Endothelial cell of umbilical vein (primary cell): ENCODE results near the gene IRF9. TPM values are rescaled to one million over a fixed set of nuclear protein-coding genes. Genes with fewer than 3 reads are reported as not detected.

Experiments used
- BruUV-seq: library from RNA; stranded (reverse); fragments of 400-500 nt; replicated peaks from 2 replicates; lab custom pipeline; 2021; lab: Mats Ljungman, UMichigan
- CTCF ChIA-PET: fragments of 300-600, 350-600 bp; sonication (Branson Sonifier 250); formaldehyde crosslinking; loops from one replicate; lab custom pipeline; 2021; ENCODE audit warnings: antibody characterized with exemption, inconsistent platforms; lab: Charles Lee
- POLR2A ChIA-PET: fragments of 300-600, 350-600 bp; sonication (Branson Sonifier 250); formaldehyde crosslinking; loops from one replicate; lab custom pipeline; 2021; ENCODE audit warnings: antibody characterized with exemption, inconsistent platforms; lab: Charles Lee
- DNase-seq: peaks from one replicate; pipeline ENCODE4 v3.0.0-alpha.2; 2011; ENCODE audit warnings: low read depth, low spot score
- FAIRE-seq: peaks from 2 replicates; lab custom pipeline; 2011; peaks lifted over from hg19 to GRCh38; lab: Jason Lieb, UNC
- H2AFZ ChIP-seq: 2 replicates; pipeline ENCODE4 v1.6.0; 2012; ENCODE audit warnings: low read depth, low read length, control low read depth, inconsistent platforms
- H3K27ac ChIP-seq: 2 replicates; pipeline ENCODE4 v1.5.1; 2011; ENCODE audit warnings: low read depth, mild to moderate bottlenecking, control low read depth, low read length, moderate library complexity; ENCODE audit not compliant: insufficient read depth
- H3K27me3 ChIP-seq, 2 experiments: 2 replicates each; pipeline versions ENCODE4 v1.6.0 to v1.6.1; 2011; ENCODE audit warnings: low read length in 2 of 2, mixed read lengths in 1 of 2; ENCODE audit not compliant: control insufficient read depth in 2 of 2, insufficient read depth in 2 of 2
- H3K36me3 ChIP-seq, 2 experiments: 2 replicates in 1 of 2; 3 replicates in 1 of 2; pipeline ENCODE4 v1.5.1; 2011; ENCODE audit warnings: low read length in 2 of 2, mild to moderate bottlenecking in 1 of 2, moderate library complexity in 1 of 2; ENCODE audit not compliant: control insufficient read depth in 2 of 2, insufficient read depth in 2 of 2; ENCODE audit errors: extremely low read depth in 1 of 2
- H3K4me1 ChIP-seq: 3 replicates; pipeline ENCODE4 v1.5.1; 2011; ENCODE audit warnings: mild to moderate bottlenecking, low read length; ENCODE audit not compliant: control insufficient read depth, insufficient read depth; ENCODE audit errors: extremely low read depth
- H3K4me2 ChIP-seq: 2 replicates; pipeline ENCODE4 v1.6.1; 2011; ENCODE audit warnings: low read length, control low read depth, mixed read lengths; ENCODE audit not compliant: insufficient read depth
- H3K4me3 ChIP-seq, 3 experiments: fragments of 200-600 bp in 1 of 3; sonication (generic), shearing (Covaris generic) in 1 of 3; replicated peaks in 1 of 3; 2 replicates each; pipeline ENCODE4 v1.5.1; 2011 to 2016; ENCODE audit warnings: control low read depth in 3 of 3, low read length in 3 of 3, mild to moderate bottlenecking in 2 of 3, inconsistent platforms in 1 of 3, low read depth in 1 of 3, moderate library complexity in 1 of 3; ENCODE audit not compliant: insufficient read depth in 1 of 3
- H3K79me2 ChIP-seq: 2 replicates; pipeline ENCODE4 v1.6.0; 2012; ENCODE audit warnings: low read length, inconsistent platforms; ENCODE audit not compliant: control insufficient read depth, insufficient read depth
- H3K9ac ChIP-seq: replicated peaks from 2 replicates; pipeline ENCODE3; 2011; ENCODE audit warnings: low read length, control low read depth; ENCODE audit not compliant: insufficient read depth; ENCODE audit errors: extremely low read depth
- H3K9me1 ChIP-seq: replicated peaks from 3 replicates; pipeline ENCODE4 v1.6.0; 2011; ENCODE audit warnings: mild to moderate bottlenecking, low read length; ENCODE audit not compliant: control insufficient read depth, insufficient read depth; ENCODE audit errors: extremely low read depth
- H3K9me3 ChIP-seq: replicated peaks from 2 replicates; pipeline ENCODE4 v1.5.1; 2012; ENCODE audit warnings: low read length, inconsistent platforms; ENCODE audit not compliant: control insufficient read depth, insufficient read depth
- H4K20me1 ChIP-seq: replicated peaks from 2 replicates; pipeline ENCODE3; 2011; ENCODE audit warnings: mild to moderate bottlenecking, low read length; ENCODE audit not compliant: control insufficient read depth, insufficient read depth; ENCODE audit errors: extremely low read depth
- CTCF ChIP-seq, 2 donors: IDR thresholded peaks; 1 replicate in 1 of 2; 2 replicates in 1 of 2; pipeline ENCODE4 v1.5.1; 2011; ENCODE audit warnings: low read length in 2 of 2, mild to moderate bottlenecking in 2 of 2, moderate library complexity in 2 of 2, control low read depth in 1 of 2, inconsistent platforms in 1 of 2, low read depth in 1 of 2; ENCODE audit not compliant: insufficient read depth in 1 of 2; ENCODE audit errors: extremely low read depth in 1 of 2
- EZH2 ChIP-seq: IDR thresholded peaks from 2 replicates; pipeline ENCODE4 v1.6.1; 2012; ENCODE audit warnings: borderline replicate concordance, low read depth, mild to moderate bottlenecking, moderate library complexity, low read length, inconsistent platforms; ENCODE audit not compliant: severe bottlenecking
- FOS ChIP-seq: IDR thresholded peaks from 2 replicates; pipeline ENCODE4 v1.6.1; 2011; ENCODE audit warnings: mild to moderate bottlenecking, low read length, moderate library complexity, borderline replicate concordance; ENCODE audit not compliant: insufficient read depth
- GATA2 ChIP-seq: IDR thresholded peaks from 2 replicates; pipeline ENCODE4 v1.7.0; 2011; ENCODE audit warnings: low read depth, mild to moderate bottlenecking, moderate library complexity, mixed read lengths, low read length; ENCODE audit not compliant: insufficient read length, insufficient read depth
- JUN ChIP-seq: IDR thresholded peaks from 2 replicates; pipeline ENCODE4 v1.6.1; 2011; ENCODE audit warnings: borderline replicate concordance, low read depth; ENCODE audit not compliant: insufficient read length, insufficient read depth
- MAX ChIP-seq: IDR thresholded peaks from 2 replicates; pipeline ENCODE4 v1.6.1; 2011; ENCODE audit not compliant: insufficient read depth, insufficient read length
- MYC ChIP-seq: IDR thresholded peaks from one replicate; pipeline ENCODE4 v1.6.1; 2011; ENCODE audit warnings: mild to moderate bottlenecking, low read depth, low read length
- POLR2A ChIP-seq: IDR thresholded peaks from 2 replicates; pipeline ENCODE4 v1.6.1; 2012; ENCODE audit warnings: low read depth, mild to moderate bottlenecking, control low read depth, low read length
- POLR2AphosphoS5 ChIP-seq: IDR thresholded peaks from 2 replicates; pipeline ENCODE4 v1.6.1; 2012; ENCODE audit warnings: low read depth, mild to moderate bottlenecking, control low read depth, low read length, moderate library complexity; ENCODE audit not compliant: insufficient read depth
- dilution Hi-C: fragments of 300-500 bp; cut with MboI; formaldehyde crosslinking; loops from one replicate; pipeline ENCODE4 v1.15.0; 2019; ENCODE audit warnings: low sequenced_read_pairs; ENCODE audit not compliant: extremely low pct_ligation_motif_present
- intact Hi-C: fragments of 100-400 bp; cut with micrococcal nuclease; formaldehyde crosslinking; loops from one replicate; pipeline ENCODE4 v1.10.0; 2022
- polyA plus RNA-seq, 4 experiments: library from polyadenylated mRNA; depleted of rRNA in 3 of 4; stranded (reverse) in 3 of 4; unstranded in 1 of 4; fragments of >200 nt; gene quantifications; 2 replicates each; pipeline versions ENCODE4 v1.2.1 to v1.2.3, GENCODE V29; 2011 to 2012; ENCODE audit warnings: missing spikeins in 1 of 4
- total RNA-seq: library from RNA; stranded (reverse); gene quantifications from 2 replicates; pipeline ENCODE4 v1.2.3, GENCODE V29; 2021

The IRF9 gene
- total and polyA plus RNA-seq, 2 donors (not counting 3 experiments of a cell fraction or from before 2014, with no cell fraction given) = 44.6 to 46.1 TPM

GRCh38 chr14:24192933-24193332, 31.9 kb downstream of the IRF9 start:
- Histone ChIP-seq H3K79me2 (peaks cover 37% of the 10 kb centered on the region), H3K9me3 (no peaks in the 10 kb centered on the region), H2AFZ (no peak overlapping the region), H3K27me3 (no peaks in the 10 kb centered on the region), H3K4me2 (no peak overlapping the region), H3K9ac (no peak overlapping the region), H3K4me1 (peaks cover 17% of the 10 kb centered on the region), H3K9me1 (no peaks in the 10 kb centered on the region), H3K36me3 (peaks cover 5 to 18% of the 10 kb centered on the region in 2 experiments), H4K20me1 (no peaks in the 10 kb centered on the region), H3K27ac (no peak overlapping the region), H3K4me3 (no peak overlapping the region)
- dilution Hi-C loops (no loop called here), intact Hi-C loops (no loop called here)
- POLR2A ChIA-PET = no interaction called here
- CTCF ChIA-PET = no interaction called here
- FAIRE-seq (no peak), DNase-seq (no peak)
- no TSS peak for BruUV-seq
- TF ChIP-seq JUN = no peak
- TF ChIP-seq EZH2 = no peak
- no peak for TF ChIP-seq CTCF (IDR thresholded peaks at IDR 0.05; ENCODE audit: extremely low read depth in 1 of 2, insufficient read depth in 1 of 2, low read depth in 1 of 2, low read length in 2 of 2)
- TF ChIP-seq GATA2 = no peak
- no peak for TF ChIP-seq POLR2AphosphoS5
- no peak for TF ChIP-seq FOS
- no peak for TF ChIP-seq MYC
- no peak for TF ChIP-seq MAX
- TF ChIP-seq POLR2A = no peak
